ENCODE measurements around the gene SOX2.

SOX2 gene

DNA sequence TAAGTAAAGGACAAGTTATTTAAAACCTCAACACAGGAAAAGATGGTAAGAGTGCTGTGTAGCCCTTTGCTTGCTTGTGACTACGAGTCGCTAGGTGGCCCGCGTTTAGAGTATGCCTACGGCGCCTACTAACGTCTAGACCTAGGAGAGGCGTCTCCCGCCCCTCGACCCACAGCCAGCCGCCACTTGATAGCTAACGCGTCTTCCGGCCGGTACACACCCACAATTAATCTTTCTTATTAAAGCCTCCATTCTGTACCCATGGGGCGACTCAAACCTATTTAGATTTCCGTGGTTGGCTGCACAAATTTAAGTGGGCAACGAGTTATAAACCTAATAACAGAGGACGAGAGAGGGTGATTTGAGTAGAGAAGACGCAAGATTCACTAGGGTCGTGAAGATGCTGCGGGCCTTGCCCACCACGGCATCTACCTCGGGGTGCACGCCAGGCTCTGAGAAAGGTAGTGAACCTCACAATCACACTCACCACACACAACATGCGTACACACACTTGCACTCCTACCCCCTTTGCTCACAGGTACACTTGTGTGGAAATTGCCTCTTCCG, 12.0 kb downstream of the SOX2 start:
- FAIRE-seq = no peak

DNA sequence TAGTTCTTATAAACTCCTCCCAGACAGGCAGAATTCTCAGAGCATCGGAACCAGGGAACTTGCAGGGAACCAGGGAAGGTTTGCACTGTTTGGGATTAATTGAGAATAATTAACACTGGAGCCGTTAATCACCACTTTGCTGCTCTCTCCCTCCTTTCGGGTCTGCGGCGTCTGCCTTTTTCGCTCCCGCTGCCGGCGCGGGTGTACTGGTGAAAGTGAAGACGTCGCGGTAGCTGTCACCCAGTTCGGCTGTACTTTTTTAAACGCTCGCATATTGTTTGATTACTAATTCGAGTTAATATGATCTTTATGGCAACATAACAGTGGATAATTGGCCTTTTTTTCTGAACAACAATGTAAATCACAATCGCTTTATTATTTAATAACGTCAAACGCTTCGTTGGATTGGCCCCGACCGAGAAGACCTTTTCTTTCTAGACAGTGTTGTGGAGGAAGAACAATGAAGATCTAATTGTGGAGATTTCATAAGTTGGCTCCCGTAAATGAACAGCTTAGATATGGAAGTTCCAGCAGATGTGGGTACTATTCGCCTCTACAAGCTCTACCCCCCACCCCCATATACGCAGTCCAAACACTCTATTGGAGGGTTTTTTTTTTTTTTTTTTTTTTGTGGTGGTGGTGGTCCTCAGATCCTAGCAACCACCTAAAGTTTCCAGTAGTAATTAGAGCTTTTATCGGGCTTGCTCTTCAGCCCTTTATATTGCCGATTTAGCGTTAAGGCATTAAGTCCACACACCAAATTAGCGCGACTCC, 12.7 kb downstream of the SOX2 start:
- FAIRE-seq = no peak

DNA sequence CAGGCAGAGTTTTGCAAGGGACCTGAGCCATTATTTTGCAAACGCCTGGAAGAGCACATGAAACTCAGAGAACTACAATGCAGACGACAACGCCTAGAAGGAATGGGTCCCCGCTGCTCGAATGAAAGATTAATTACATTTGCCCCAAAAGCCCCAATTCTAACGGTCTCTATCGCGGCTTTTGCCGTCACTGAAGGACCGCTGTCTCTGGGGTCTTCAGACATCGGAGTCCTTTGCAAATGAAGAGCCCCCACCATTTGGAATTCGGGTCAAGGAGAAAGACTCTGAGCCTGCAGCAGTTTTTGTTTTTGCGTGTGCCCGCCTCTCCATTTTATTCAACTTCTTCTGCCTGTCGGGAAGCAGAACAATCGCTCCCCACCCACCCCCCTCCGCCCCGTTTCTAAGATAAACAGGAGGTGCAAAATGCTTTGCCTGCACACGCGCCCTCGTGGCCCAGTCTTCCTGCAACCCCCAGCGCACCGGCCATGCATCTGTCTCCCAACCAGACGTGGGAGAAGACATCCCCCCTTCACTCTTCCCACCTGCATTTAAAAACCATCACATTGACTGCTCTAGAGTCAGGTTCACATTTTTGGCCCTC, 13.5 kb downstream of the SOX2 start:
- no peak for FAIRE-seq

DNA sequence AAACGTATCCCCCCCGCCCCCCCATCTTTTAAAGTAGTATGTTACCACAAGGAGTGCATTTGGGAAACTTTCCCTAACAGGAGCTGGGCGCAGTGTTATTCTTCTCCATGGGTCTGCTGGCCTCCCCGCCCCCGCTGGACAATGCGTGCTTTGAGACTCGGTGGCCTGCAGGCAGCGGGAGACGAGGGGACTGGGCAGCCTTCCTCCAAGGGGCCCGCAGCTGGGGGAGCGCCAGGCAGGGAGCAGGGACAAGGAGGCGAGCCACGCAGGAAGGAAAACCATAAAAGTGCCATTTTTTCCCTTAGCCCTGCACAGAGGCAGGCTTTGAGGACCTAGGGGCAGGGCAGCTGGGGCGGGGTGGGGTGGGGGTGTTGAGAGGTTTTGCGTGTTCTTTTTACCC, 14.1 kb downstream of the SOX2 start:
- FAIRE-seq = no peak

DNA sequence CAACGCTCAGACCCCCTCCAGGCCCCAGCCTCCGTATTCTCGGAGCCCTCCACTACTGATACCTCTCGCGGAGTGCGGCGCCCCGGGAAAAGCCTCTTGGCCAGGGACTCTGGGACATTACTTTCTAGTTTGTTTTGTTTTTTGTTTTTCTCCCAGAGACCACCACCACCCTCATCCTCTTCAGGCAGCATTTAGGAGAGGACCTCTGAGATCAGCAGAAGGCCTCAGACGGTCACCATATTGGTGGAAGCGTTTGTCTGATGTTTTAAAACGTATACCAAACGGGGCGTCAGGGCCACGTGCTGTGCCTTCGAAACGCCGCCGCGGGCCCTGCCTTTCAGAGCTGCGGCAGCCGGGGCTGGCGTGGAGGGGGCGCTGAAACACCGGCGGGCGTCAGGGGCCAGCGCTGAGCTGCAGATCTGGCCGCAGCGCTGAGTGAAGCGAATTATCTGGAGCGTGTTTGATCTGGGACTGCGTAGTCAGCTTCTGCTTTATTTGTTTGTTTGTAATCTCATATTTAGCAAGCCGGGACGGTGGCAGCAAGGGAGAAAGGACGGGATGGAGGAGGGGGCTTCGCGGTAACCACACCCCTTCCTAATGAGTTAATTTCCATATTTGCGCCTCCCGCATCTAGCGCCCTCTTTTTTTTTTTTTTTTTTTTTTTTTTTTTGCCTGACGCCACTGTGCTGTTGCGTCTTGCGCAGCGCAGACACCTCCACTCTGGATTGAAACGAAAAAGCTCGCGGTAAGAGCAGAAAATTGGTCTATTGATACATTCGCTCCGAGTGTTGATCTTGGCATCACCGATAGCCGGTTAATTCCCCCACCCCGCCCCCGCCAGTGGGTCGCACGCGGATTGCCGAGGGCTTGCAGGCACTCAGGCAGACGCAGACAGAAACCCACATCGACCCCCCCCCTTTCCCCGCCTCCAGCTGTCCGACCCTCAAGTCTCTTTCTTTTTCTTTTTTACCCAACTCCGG, 14.9 kb downstream of the SOX2 start:
- no peak for FAIRE-seq

DNA sequence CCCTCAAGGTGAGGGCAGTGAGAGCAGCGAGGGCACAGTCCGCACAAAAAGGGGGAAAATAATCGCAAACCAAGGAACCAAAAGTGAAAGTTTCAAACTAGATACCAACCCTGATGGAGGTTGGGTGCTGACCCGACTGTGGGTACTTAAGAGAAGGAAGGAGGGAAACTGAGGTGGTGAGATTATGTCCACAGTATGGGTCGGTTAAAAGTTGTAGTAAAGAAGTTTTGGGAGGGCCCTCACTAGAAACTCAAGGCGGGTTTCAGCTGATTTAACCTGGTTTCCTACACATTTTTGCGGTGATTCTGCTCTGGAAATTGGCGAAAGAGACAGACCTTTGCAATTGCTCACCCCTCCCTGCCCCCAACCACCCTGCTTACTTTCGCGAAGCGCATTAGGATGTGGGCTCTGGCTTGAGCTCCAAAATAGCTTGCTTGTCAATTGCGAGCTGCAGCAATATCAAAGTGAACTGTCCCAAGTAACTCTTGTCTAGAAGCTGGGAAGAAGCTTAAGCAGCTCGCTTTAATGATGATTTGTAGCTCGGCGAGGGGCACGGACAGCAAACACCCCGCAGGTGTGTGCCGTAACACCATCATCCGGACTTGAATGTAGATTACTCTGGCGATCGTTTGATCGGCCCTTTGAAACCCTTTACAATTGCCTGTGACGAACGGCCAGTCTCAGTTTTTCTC, 15.8 kb downstream of the SOX2 start:
- FAIRE-seq = no peak

DNA sequence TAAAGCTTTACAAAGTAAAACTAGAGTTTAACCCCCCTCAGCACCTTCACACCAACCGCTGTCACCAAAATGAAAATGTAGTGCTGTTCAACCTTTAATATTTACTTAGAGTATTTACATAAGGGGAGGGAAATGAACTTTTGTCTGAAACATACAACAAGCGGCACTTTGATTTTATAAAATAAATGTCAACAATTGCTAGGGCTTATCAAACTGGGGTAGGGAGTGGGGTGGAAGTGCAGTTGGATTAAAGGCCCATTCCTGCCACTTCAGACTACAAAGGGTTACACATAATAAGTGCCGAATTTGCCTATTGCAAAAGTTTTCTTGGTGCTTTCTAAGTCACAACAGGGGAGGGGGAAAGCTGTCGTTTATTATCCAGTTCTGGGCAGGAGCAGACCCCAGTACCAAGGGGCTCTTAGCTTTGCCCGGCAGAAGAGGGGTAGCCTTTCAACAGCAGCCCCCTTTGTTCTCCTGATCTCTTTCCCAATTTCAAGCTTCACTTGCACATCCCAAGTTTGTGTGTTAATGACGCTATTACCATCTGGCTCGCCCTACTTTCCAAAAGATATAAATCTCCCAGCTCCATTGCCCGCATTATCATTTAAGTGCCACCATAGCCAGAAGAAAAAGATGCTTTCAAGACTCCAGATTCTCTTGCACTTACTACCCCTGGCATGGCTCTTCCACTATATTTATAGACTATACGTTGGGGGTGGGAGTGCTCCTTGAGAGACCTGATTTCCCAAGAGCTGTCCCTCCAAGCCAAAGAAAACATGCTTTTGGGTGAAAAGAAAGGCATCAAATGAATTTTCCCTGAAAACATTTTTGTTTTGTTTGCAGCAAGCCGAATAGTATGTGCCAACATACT, 17.0 kb downstream of the SOX2 start:
- no peak for FAIRE-seq

DNA sequence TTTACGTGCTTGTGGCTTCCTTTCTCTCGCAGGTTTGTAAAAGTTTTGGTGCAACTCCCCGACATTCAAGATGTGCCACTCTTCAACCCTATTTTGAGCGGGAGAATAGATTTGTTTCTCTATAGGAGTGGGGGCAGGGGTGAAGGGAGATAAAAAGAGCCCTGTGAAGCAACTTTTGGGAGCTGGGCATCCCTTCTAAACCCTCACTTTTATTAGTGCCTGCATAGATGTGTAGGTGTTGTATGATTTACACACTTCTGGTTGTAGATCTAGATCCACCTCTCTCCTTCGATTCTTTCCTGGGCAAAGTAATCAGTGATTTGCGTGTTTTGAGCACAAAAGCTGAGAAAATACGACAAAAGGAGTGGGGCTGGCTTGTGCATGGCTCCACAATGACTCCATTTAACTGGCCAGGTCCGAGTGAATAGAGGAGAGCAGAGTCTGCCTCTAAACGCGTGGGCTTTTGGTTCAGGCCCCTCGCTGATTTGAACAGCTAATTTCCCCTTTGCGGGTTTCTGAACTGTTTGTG, 17.7 kb downstream of the SOX2 start:
- no peak for FAIRE-seq

DNA sequence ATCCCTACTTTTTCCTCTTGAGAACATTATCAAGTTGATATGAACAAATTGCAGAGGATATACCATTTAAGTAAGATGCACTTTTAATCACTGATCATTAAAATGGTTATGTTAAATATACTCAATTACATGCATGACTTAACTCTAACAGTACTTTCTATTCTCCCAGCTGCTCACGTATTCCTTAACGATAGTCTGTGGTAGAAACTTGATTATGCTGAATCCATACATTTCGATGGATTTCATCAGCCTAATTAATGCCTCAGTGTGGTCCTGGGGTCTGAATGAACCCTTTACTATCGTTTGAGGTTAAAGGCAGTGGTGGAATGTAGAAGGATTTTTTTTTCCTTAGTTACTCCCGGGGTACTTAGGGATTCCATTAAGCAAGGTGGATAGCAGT, 18.6 kb downstream of the SOX2 start:
- no peak for FAIRE-seq

DNA sequence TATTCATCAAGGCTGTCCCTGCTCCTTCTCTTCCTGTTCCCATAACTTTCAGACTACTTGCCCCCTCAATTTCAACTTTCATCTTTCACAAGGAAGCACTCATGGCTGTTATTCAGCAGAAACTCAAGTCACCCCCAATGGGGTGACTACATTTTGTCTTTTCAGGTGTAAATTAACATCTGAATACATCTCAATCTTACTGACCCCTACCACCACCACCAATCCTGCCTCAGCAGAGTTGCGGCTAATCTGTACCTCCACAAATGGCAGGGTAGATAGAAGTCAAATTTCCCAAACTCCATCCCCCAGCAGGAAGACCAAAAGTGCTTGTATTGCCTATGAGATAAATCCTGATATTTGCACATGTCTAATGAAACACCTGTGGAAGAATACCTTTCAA, 19.2 kb downstream of the SOX2 start:
- FAIRE-seq = no peak

DNA sequence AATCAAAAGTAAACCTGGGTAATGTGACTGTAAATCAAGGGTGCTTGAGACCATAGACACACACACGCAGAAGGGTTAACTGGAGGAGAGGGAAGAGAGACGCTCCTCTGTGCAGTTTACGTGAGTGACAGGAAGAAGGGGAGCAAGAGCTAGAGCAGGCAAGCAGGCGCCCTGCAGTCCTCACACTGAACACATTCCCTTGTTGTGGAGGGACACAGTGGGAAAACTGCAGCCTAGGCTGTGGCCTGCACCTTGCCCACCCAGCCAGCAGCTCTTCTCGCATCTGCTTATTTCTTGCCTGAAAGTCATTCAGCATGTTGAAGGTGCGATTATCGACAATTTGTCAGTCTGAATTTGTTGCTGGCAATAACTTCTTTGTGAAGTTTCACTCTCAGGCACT, 24.2 kb downstream of the SOX2 start:
- FAIRE-seq = no peak

DNA sequence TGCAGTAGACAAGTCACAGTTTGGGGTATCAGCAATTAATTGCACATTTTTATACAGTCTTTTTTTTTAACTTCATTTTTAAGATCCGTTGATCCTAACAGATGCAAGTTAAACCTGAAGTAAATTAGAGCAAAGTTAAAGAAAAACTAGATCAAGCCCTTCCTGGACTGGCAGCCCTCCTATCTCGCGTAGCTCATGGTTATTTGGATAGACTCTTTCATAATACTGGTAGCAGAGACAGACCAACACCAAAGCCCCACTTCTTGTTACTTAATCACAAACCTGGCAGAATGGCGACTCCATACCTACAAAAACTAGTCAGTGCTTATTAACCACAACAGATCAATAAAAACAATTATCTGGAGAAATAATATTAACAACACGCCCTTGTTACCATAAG, 26.8 kb downstream of the SOX2 start:
- no peak for FAIRE-seq

DNA sequence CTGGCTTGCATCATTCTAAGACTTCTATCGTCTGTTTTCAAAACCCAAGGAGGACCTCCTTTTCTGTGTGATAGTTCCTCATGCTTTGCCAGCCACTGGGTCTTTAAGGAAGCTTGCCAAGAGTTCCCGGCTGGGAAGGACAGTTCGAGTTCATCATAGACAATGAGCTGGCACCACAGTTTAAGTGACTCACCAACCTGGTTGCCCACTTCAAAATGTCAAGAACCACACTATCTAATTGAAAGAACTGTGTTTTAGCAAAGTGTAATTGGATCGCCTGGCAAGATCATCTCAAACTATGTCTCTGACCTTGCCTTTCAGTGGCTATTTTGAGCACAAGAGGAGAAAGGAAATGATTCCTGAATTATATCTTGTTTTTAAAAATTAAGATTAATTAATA, 27.9 kb downstream of the SOX2 start:
- no peak for FAIRE-seq

DNA sequence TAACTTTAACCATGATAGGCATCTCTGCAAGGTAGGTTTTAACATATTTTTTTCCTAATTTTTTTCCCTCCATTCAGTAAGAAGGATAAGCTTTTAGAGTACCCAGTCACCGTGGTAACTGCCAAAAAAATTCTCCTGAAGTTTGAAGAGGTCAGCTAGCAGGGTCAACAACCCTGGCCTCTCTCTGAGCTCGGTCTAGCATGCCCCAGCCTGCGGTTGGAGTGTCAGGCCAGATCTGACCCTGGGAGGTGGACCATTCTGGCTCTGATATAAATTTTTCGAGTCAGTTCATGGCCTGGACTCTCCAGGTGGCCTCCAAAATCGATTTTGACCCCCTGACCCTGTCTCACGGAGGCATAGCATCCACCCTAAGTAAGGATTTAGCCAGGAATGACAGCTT, 29.7 kb downstream of the SOX2 start:
- no peak for FAIRE-seq

DNA sequence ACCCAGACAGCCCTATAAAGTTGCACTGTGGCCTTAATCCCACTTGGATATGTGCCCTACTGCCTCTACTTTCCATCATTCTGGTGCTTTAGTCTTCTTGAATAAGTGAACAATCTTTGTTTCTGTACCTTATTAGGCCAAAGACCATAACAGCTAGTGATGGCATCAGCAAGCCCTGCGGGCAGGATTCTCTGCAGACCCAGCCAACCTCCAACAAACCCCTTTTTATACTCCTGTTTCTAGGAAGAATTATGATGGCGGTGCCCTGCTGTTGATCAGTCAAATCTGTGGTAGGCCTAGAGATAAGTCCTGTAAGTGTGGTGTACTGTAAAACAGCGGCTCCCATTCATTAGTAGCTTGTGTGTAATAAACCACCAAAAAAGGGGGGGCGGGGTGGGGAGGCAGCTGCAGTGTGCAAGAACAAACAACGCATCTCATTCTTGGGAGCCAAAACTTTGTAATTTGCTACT, 40.5 kb downstream of the SOX2 start:
- no peak for FAIRE-seq

DNA sequence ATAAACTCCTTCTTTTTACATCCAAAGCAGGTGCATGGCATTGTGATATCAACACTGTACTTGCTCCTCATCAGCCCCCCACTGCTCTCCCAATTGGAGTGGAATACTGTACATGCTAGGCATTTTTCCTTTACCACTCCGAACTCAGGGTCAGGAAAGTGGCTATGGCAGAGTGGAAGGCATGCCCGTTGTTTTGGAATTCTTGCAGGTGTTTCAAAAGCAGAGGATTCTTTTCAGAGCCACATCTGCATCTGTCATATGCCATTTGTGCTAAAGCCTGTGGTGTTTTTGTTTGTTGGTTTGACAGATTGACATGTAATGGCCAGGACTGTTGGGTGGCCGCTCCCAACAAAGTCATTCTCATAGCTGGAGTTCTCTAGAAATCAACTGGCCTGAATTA, 41.7 kb downstream of the SOX2 start:
- FAIRE-seq = no peak

DNA sequence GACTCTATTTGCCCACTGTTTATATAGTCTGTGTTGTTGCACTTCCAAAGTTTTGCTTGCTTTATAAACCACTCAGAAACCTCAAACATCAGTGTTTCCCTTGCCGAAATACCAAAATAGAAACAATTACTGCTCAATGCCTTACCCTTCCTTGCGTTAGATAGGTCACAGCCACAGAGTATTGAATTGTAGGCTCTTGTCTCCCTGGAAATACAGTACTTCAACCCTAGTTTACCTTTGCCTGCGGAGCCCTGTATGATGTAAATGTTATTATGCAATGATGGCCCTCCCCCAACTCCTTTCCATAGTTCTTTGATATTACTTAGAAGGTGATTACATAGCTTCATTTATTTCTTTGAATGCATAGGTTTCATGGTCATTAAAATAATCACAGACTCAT, 44.2 kb downstream of the SOX2 start:
- no peak for FAIRE-seq

DNA sequence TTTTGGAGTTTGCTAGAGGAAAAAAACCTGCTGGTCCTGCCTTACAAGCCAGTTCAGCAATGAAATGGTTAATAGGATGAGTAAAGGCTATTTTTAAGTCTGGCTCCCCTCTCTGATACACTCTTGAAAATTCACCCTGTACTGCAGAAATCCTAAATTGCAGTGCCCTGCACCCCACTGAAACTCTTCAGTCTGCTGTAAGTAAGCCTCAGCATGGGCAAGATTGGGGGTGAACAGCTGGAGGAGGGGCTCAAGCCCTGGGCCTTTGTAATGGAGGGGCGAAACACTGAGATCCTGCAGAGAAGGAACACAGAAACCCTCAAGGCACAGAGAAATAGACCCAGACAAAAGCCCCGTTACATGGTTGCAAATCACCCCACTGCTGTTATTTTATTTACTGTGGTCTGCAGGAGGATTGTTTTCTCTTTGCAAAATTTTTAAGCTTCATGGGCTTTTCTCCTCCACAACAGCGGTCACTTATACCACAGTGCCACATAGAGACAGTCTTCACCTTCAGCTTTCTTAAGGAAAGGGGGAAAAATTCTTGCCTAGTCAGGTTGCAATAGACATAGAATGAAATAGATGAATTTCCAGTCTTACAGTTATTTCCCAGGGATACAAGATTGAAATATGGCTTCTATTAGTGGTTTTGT, 45.0 kb downstream of the SOX2 start:
- FAIRE-seq = no peak

DNA sequence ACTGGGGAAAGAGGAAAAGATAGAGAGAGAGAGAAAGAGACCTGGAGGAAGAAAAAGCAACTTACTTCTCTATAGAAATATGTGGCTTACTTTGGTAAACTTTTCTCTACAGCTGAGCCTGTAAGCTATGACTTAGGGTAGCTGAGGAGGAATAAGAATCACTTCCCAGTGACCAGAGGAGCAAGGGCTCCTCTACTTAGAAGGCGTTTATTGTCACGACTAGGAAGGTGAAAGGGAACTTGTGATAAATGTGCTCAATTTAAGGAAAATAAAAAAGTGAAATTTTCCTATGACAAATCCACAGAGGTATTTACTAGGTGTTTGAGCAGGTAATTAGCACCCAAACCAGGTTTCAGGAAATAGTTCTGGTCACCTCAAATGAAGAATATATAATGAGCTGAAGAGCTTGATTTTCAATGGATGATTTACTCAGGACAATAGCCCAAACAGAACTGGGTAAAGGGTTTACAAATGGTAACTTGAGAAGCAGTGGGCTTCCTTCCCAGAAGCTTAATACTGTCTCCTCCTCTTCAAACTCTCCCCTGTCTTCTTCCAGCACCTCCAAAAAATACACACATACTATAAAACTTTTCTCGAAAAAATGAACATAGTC, 46.1 kb downstream of the SOX2 start:
- no peak for FAIRE-seq

DNA sequence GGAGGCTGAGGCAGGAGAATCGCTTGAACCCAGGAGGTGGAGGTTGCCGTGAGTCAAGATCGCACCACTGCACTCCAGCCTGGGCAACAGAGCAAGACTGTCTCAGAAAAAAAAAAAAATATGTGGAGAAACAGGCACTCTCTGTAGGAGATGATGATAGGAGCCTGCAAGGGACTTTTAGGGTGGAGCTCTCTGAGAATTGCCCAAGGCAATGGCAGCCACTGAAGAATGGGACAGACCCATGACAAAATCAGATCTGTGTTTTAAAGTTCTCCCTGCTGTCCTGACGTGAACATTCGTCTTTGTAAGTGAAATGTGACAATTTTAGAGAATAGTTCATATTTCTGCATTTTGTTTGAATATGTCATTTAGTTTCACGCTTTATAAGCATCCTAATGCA, 50.2 kb downstream of the SOX2 start:
- no peak for FAIRE-seq
